Right atrium auricular region (tissue), 2 donors: Measurements from ENCODE around the gene TMEM168. TPM values are rescaled to one million over a fixed set of nuclear protein-coding genes. Genes with fewer than 3 reads are reported as not detected.

Source experiments
- DNase-seq: peaks from one replicate; pipeline ENCODE4 v3.0.0-alpha.2; 2019; ENCODE audit warnings: low spot score
- H3K27ac ChIP-seq, 2 donors: fragments of 200-600 bp; sonication (generic); 1 replicate in 1 of 2; 2 replicates in 1 of 2; pipeline ENCODE4 v1.5.1; 2016 to 2019
- H3K27me3 ChIP-seq, 2 donors: fragments of 200-600 bp; sonication (generic); one replicate each; pipeline versions ENCODE4 v1.5.1 to v1.6.0; 2017 to 2019
- H3K36me3 ChIP-seq: fragments of 200-600 bp; sonication (generic); one replicate; pipeline ENCODE4 v1.5.1; 2016
- H3K4me1 ChIP-seq, 2 donors: fragments of 200-600 bp; sonication (generic); one replicate each; pipeline versions ENCODE4 v1.5.1 to v1.6.0; 2017 to 2019
- H3K4me3 ChIP-seq, 2 donors: fragments of 200-600 bp; sonication (generic); 1 replicate in 1 of 2; 2 replicates in 1 of 2; pipeline ENCODE4 v1.5.1; 2017 to 2019; ENCODE audit warnings: mild to moderate bottlenecking in 1 of 2, moderate library complexity in 1 of 2
- H3K9me3 ChIP-seq, 2 donors: fragments of 200-600 bp; sonication (generic); one replicate each; pipeline ENCODE4 v1.5.1; 2019
- CTCF ChIP-seq, 2 donors: fragments of 200-600 bp; sonication (generic); IDR thresholded peaks; one replicate each; pipeline ENCODE4 v1.5.1; 2019; ENCODE audit warnings: antibody characterized with exemption in 2 of 2
- total RNA-seq, 2 donors: library from RNA; depleted of rRNA; stranded (reverse); fragments of >200 nt; gene quantifications; one replicate each; pipeline ENCODE4 v1.1.0, GENCODE V29; 2016

The TMEM168 gene
- total RNA-seq, 2 donors from 2014 or later: 15.1 to 16.8 TPM

GRCh38 chr7:112759905-112760304 is 30.3 kb downstream of the TMEM168 start:
- no peaks in the 10 kb centered on the region for H3K36me3 ChIP-seq
- H3K4me3 ChIP-seq: no peak overlapping the region
- DNase-seq: no peak
- no peak overlapping the region for H3K27ac ChIP-seq
- H3K9me3 ChIP-seq: no peaks in the 10 kb centered on the region
- no peak for TF ChIP-seq CTCF (IDR thresholded peaks at IDR 0.05)
- H3K4me1 ChIP-seq: no peaks in the 10 kb centered on the region
- no peaks in the 10 kb centered on the region for H3K27me3 ChIP-seq

GRCh38 chr7:112757337-112757736 is 32.9 kb downstream of the TMEM168 start:
- Histone ChIP-seq H3K36me3 (no peaks in the 10 kb centered on the region), H3K4me1 (no peaks in the 10 kb centered on the region), H3K27me3 (no peaks in the 10 kb centered on the region), H3K9me3 (no peaks in the 10 kb centered on the region), H3K4me3 (no peak overlapping the region), H3K27ac (no peak overlapping the region)
- no peak for TF ChIP-seq CTCF (IDR thresholded peaks at IDR 0.05)
- no peak for DNase-seq

- no peak overlapping the region for H3K4me3 ChIP-seq
- no peaks in the 10 kb centered on the region for H3K4me1 ChIP-seq
- no peaks in the 10 kb centered on the region for H3K36me3 ChIP-seq
- DNase-seq: no peak
- no peak overlapping the region for H3K27ac ChIP-seq
- H3K9me3 ChIP-seq: no peaks in the 10 kb centered on the region
- TF ChIP-seq CTCF (IDR thresholded peaks at IDR 0.05): no peak
- no peaks in the 10 kb centered on the region for H3K27me3 ChIP-seq
Observed at GRCh38 chr7:112753298-112753697, 36.9 kb downstream of the TMEM168 start.

GRCh38 chr7:112752576-112752975 is 37.6 kb downstream of the TMEM168 start:
- no peak overlapping the region for H3K27ac ChIP-seq
- H3K27me3 ChIP-seq: no peaks in the 10 kb centered on the region
- H3K9me3 ChIP-seq: no peaks in the 10 kb centered on the region
- no peak overlapping the region for H3K4me3 ChIP-seq
- DNase-seq: no peak
- no peaks in the 10 kb centered on the region for H3K4me1 ChIP-seq
- H3K36me3 ChIP-seq: no peaks in the 10 kb centered on the region
- TF ChIP-seq CTCF (IDR thresholded peaks at IDR 0.05): no peak

- no peak for TF ChIP-seq CTCF (IDR thresholded peaks at IDR 0.05)
- H3K27me3 ChIP-seq: no peaks in the 10 kb centered on the region
- no peaks in the 10 kb centered on the region for H3K36me3 ChIP-seq
- H3K4me3 ChIP-seq: no peak overlapping the region
- H3K4me1 ChIP-seq: peaks cover 0 to 1% of the 10 kb centered on the region in 2 donors
- H3K9me3 ChIP-seq: no peaks in the 10 kb centered on the region
- no peak for DNase-seq
- no peak overlapping the region for H3K27ac ChIP-seq
Observed at GRCh38 chr7:112749775-112750174, 40.4 kb downstream of the TMEM168 start.

- Histone ChIP-seq H3K36me3 (no peaks in the 10 kb centered on the region), H3K4me1 (peaks cover 0 to 5% of the 10 kb centered on the region in 2 donors), H3K27ac (no peak overlapping the region), H3K9me3 (no peaks in the 10 kb centered on the region), H3K27me3 (no peaks in the 10 kb centered on the region), H3K4me3 (no peak overlapping the region)
- DNase-seq: no peak
- no peak for TF ChIP-seq CTCF (IDR thresholded peaks at IDR 0.05)
Observed at GRCh38 chr7:112748381-112748780, 41.8 kb downstream of the TMEM168 start.
